GM12892 (cell line): Measurements from ENCODE around the gene FOSL2.

Experiments used
- DNase-seq: peaks from one replicate; pipeline ENCODE4 v3.0.0; 2011; ENCODE audit not compliant: insufficient read length
- FAIRE-seq: peaks from 2 replicates; lab custom pipeline; 2011; peaks lifted over from hg19 to GRCh38; lab: Jason Lieb, UNC
- POLR2A ChIP-seq: IDR thresholded peaks from 2 replicates; pipeline ENCODE4 v1.6.1; 2011; ENCODE audit warnings: low read depth, low read length, control low read depth
- POLR2AphosphoS5 ChIP-seq: IDR thresholded peaks from 2 replicates; pipeline ENCODE4 v1.6.1; 2011; ENCODE audit warnings: low read depth, low read length, control low read depth
- TAF1 ChIP-seq: IDR thresholded peaks from 2 replicates; pipeline ENCODE4 v1.6.1; 2011; ENCODE audit warnings: low read depth, mild to moderate bottlenecking, control low read depth, low read length, borderline replicate concordance

FOSL2 gene

DNA sequence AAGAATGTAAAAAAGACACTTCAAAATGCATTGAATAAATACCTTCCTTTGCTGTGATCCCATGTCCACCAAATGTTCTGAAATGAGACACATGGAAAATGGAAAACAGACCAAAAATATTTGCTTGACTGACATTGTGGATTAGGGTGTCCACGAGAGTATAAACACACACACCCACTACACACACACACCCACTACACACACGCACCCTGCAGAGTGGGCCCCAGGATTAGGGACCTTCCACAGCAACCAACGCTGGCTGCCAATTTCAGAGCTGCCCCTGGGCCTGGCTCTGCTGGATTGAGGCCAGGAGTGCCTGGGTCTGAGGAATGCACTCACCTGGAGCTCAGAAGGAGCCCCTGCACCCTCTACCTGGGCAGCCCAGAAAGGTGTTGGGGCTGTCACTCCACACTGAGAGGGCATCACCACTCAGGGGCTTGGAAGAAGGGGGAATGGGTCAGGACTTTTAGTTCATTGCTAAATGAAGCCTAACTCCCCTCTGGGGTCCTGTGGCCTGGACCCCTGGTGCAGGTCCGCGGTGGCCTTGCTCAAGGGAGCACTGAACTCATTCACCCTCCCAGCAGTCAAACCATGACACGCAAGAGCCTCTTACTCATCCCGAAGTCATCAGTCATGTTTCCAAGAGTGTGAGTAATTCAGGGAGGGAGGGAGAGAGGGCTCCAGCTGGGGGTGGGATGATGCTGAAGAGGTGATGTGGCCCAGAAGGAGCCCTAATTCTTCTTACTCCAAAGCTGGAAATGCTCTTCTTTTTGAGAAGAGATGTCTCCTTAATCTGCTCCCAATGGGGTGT, 53.0 kb downstream of the FOSL2 start:
- no peak for DNase-seq
- FAIRE-seq, result no peak
- TF ChIP-seq POLR2AphosphoS5 (no peak), POLR2A (no peak), TAF1 (no peak)

DNA sequence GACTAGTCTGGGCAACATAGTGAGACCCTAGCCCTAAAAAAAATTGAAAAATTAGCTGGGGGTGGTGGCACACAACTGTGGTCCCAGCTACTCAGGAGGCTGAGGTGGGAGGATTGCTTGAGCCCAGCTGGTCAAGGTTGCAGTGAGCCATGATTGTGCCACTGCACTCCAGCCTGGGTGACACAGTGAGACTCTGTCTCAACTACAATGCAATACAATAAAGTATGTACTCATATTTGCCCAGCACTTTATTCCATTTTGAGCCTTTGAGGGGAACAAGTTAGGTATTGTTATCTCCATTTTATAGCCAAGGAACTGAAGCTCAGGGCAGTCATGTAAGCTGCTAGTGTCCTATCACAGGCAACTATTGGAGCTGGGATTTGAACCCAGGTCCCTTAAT, 53.9 kb downstream of the FOSL2 start:
- DNase-seq, result no peak
- FAIRE-seq, result no peak
- TF ChIP-seq TAF1, result no peak
- TF ChIP-seq POLR2A, result no peak
- TF ChIP-seq POLR2AphosphoS5, result no peak

DNA sequence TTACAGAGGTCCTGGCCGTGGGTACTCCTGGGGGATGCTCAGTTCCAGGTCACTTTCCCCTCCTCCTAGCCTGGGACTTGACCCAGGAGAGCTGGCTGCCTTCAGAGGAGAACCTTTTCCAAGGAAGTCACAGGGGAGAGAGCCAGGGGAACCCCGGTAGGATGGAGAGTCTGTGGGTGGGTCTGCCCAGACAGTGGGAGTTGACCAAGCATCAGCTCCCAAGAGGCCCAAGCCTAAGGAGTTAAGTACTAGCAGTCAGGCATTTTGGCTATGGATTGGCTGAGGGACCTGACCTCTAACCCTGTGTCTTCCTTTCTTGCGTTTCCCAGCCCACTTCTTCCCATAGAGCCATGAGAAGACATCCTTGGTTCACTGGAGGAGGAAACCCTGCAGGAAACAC, 54.4 kb downstream of the FOSL2 start:
- TF ChIP-seq TAF1, result no peak
- FAIRE-seq, result no peak
- DNase-seq, result no peak

DNA sequence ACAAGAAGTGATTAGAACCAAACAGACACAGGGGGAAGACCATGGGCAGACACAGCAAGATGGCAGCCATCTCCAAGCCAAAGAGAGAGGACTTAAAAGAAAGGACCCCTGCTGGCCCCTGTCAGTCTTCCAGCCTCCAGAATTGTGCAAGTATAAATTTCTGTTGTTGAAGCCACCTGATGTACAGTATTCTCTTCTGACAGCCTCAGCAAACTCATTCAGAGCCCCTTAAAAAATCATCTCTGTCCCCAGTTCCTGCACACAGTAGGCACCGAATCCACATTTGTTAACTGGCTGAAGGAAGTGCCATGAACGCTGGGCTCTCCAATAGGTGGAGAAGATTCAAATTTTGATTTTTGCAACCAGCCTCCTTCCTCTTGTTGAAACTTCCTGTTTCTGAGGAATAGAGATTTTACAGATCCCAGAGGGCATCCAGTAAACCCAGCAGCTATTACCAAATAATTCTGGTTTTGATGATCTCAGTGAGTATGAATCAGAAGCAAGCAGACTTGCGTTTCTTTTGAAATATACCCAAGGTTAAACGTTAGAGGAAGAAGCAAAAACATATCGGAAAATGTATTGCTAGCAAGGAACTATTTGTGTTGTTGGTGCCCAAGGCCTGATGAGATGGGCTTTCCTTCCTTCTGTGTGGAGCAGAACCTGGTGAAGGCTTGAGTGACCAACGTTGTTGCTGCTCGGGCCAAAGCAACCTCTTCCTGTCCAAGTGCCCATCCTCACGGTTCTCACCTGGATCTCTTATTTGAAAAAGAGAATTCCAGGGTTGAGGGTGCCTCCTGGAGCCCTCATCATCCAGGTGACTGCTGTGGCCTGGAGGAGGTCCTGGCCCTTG, 55.5 kb downstream of the FOSL2 start:
- TF ChIP-seq TAF1, result no peak
- no peak for TF ChIP-seq POLR2A
- TF ChIP-seq POLR2AphosphoS5, result no peak
- FAIRE-seq (no peak), DNase-seq (no peak)

DNA sequence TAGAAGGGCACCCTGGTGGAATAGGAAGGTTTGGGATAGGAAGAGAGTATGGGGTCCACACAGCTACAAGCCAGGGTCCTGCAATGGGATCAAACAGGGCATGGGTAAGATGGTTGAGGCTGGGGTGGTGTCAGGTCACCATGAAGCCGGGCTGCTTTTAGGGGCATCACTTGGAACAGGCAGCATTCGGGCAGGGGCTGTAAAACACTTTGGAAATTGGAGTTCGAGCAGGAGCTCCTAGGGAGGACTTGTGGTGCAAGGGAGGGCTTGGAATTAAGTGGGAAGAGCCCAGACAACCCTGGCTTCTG, 56.1 kb downstream of the FOSL2 start:
- no peak for DNase-seq
- FAIRE-seq, result no peak
- TF ChIP-seq POLR2A (no peak), POLR2AphosphoS5 (no peak), TAF1 (no peak)

DNA sequence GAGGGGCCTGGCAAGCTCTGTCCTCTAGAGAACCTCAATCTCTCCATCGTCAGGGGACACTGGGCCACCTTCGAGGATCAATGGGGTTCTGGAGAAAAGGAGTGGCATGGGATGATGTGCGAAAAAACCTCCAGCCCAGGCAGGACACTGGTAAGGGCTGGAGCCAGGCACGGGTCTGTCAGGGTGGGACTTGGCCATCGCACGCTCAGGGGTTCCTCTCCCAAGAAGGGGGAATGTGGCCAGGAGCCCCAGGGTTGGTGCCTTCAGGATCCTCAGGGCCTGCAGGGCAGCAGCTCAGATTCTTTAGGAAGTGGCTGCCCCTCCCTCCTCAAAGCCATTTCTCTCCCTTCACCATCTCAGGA, 56.4 kb downstream of the FOSL2 start:
- DNase-seq, result no peak
- no peak for FAIRE-seq
- no peak for TF ChIP-seq TAF1
- no peak for TF ChIP-seq POLR2A
- no peak for TF ChIP-seq POLR2AphosphoS5

DNA sequence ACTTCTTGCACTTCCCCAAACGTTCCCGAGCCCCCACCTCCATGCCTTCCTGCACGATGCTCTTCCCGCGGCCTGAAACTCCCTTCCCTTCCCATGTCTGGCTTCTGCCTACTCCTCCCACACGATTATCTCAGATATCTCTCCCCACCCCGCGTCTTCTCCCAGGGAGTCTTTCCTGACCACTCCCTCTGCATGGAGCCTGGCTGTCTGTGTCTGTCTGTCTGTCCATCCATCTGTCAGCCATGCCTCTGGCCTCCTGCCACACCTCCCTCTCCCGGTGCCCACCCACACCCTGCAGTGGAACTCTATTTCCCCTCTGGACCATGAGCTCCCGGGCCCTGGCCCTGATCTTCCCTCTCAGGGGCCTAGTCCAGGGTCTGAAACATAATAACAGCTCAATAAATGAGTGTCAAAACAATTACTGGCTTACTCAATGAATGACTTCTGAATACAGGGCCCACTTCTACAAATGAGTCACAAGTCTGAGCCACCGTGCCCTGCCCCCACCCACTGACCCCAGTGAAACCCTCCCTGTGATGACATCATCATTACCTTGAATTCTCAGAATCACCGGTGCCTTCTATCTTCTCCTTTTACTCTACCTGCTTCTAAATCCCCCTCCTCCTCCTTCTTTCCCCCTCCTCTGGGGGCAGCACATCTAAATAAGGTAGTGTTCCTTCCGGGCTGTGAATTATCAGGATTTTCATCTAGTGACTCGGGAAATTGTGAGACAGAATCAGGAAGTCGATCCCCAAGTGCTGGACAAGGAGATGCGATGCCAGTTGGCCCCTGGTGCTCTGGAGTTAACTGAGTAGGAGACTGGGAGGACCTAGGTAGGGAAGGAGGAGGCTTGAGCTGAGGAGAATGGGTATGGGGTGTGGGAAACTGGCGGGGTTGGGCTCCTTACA, 57.1 kb downstream of the FOSL2 start:
- no peak for DNase-seq
- TF ChIP-seq TAF1, result no peak
- no peak for TF ChIP-seq POLR2A
- TF ChIP-seq POLR2AphosphoS5, result no peak
- no peak for FAIRE-seq

DNA sequence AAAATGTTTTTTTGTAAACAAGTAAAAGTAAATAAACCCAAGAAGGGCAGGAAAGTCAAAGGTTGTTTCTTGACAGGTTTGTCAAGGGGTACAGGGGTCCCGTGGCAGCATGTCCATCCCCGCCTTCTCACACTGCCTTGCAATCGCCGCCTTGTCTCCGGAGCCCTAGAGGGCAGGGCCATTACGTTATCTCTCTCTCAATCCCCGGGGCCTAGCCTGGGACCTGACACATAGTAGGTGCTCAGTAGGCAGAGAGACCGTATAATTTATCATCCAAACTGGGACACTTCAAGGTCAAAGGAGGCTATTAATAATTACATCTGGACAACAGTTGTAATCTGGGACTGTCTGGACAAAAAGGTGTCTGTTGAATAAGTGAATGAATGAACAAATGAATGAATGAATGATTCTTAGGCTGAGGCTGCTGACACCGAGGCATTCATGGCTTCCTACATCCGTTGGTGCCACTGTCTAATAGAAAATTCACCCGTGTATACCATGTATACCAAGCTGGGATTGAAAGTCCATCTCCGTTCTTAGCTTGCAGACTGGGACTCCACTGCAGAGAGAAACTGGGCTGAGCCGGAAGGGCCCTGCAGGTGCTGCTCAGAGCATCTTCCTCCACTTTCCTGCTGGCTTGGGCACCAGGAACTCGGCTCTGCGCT, 58.4 kb downstream of the FOSL2 start:
- FAIRE-seq (no peak), DNase-seq (no peak)
- TF ChIP-seq POLR2AphosphoS5 (no peak), POLR2A (no peak), TAF1 (no peak)

DNA sequence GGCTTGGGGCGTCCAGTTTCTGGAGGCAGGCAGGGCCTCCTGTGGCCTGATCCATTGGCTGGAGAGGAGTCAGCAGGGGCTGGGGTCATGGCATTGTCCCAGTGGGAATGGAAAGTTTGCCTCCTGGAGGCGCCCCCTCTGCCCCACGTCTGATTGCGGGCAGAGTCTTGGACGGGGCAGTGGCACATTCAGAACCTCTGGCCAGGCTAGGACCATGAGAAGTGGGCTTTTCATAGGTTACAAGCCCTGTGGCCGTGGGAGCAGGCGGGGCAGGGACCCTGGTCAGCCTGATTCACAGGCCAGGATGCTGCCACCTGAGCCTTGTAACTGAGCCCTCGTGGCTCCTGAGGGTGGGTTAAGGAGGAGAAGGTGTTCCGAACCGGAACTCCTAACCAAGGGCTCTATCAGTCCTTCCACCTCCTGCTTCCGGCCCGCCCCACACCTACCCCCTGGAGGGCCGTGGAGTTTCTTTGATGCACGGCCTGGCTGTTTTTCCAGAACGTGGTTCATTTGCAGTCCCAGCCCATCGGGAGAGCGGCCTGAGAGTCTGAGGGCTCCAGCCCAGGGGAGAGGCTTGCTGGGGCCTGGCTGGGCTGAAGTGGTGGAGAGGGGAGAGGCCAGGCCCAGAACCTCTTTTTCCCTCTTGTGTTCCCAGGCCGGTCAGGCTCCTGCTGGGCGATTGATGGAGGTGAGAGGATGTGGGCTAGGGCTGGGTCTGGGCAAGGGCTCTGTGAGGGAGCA, 59.3 kb downstream of the FOSL2 start:
- DNase-seq (no peak), FAIRE-seq (no peak)
- TF ChIP-seq TAF1 (no peak), POLR2A (no peak), POLR2AphosphoS5 (no peak)

DNA sequence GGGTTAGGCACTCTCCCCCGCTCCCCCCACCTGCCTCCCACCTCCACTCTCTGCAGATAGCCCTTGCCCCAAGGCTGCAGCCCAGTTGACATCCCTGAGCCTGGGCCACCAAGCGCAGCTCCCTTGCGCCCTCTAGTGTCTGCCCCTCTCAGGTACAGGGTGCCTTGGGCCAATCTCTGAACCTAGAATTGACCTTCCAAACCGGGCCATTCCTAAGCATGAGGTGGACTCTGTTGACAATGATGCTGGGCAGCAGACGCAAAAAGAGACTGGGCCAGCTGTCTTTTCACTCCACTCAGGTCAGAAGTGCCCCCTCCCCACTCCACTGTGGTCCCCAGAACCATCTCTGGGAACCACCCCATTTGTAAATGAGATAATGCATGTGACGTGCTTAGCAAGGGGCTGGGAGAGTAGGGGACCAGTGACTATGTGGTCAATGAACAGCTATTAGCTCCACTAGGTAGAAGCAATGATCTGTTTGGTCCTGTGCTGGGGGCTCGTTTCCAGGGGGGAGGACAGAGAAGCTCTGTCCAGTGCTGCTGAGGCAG, 60.0 kb downstream of the FOSL2 start:
- TF ChIP-seq TAF1, result no peak
- TF ChIP-seq POLR2AphosphoS5, result no peak
- TF ChIP-seq POLR2A, result no peak
- DNase-seq (peak; percentile 57), FAIRE-seq (peak; percentile 63)
